ENCODE measurements around the gene DNAH14.

DNA sequence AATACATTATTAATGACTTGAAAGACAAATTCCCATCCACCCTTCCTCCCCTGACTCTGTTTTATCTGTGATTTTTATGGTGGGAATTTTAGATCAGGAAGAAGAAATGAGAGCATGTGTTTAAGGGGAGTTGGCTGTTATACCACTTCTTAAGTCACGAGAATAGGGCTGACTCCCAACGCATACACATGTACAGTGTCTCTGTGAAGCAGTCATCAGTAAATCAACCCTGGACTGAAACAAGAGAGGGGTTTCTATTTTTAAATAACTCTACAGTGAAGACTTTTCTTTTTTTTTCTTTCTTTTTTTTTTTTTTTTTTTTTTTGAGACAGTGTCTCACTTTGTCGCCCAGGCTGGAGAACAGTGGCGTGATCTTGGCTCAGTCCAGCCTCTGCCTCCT lies 392.3 kb downstream of the DNAH14 start:
- TF ChIP-seq CTCF (IDR thresholded peaks at IDR 0.05): no peak
- no peak for TF ChIP-seq POLR2AphosphoS5 (IDR thresholded peaks at IDR 0.05; ENCODE audit: low read depth, low read length)
- TF ChIP-seq TCF7L2 (IDR thresholded peaks at IDR 0.05; ENCODE audit: low read depth, low read length): no peak
- TF ChIP-seq REST (IDR thresholded peaks at IDR 0.05; ENCODE audit: insufficient read depth in 1 of 2, low read depth in 2 of 2, low read length in 1 of 2): no peak

All from Panc1 (cell line).